Naive B cell (primary cell): Measurements from ENCODE around the gene FGF2. TPM values are rescaled to one million over a fixed set of nuclear protein-coding genes. Genes with fewer than 3 reads are reported as not detected.
"Not testable (repeated sequence)": the region's sequence is repeated elsewhere in the genome, so short reads cannot be mapped to it uniquely, and the experiment has no call there.

ENCODE experiments used
- ATAC-seq, 2 donors: fragments of 150-1000 bp; cut with Tn5 transposase; 2 replicates each; pipeline ENCODE4 v1.10.0; 2021; ENCODE audit warnings: low read depth in 2 of 2, mild to moderate bottlenecking in 2 of 2, moderate library complexity in 2 of 2
- DNase-seq: peaks from one replicate; pipeline ENCODE4 v3.0.0; 2022
- H3K27ac Mint-ChIP-seq, 6 donors: one replicate each; pipeline ENCODE4 v1.8.0; 2020 to 2022; ENCODE audit warnings: mild to moderate bottlenecking in 6 of 6, mixed read lengths in 6 of 6, moderate library complexity in 5 of 6, inconsistent platforms in 2 of 6
- H3K27me3 Mint-ChIP-seq, 3 donors: one replicate each; pipeline ENCODE4 v1.8.0; 2021 to 2022; ENCODE audit warnings: mixed read lengths in 3 of 3, mild to moderate bottlenecking in 1 of 3
- H3K36me3 Mint-ChIP-seq, 2 donors: one replicate each; pipeline ENCODE4 v1.8.0; 2020 to 2022; ENCODE audit warnings: mixed read lengths in 2 of 2, inconsistent platforms in 1 of 2, mild to moderate bottlenecking in 1 of 2
- H3K4me1 Mint-ChIP-seq, 3 donors: one replicate each; pipeline ENCODE4 v1.8.0; 2020 to 2022; ENCODE audit warnings: mixed read lengths in 3 of 3, inconsistent platforms in 1 of 3, mild to moderate bottlenecking in 1 of 3, moderate library complexity in 1 of 3
- H3K4me3 Mint-ChIP-seq, 8 donors: one replicate each; pipeline ENCODE4 v1.8.0; 2020 to 2022; ENCODE audit warnings: mild to moderate bottlenecking in 8 of 8, mixed read lengths in 8 of 8, moderate library complexity in 8 of 8, inconsistent platforms in 2 of 8
- H3K9me3 Mint-ChIP-seq, 7 donors: one replicate each; pipeline ENCODE4 v1.8.0; 2020 to 2022; ENCODE audit warnings: mixed read lengths in 7 of 7, mild to moderate bottlenecking in 5 of 7, inconsistent platforms in 2 of 7, moderate library complexity in 1 of 7
- polyA plus RNA-seq, 6 donors: library from polyadenylated mRNA; unstranded; fragments of 300-500 nt; fragmentation: Illumina TruSeq; gene quantifications; one replicate each; pipeline ENCODE4 v1.2.3, GENCODE V29; 2021; ENCODE audit warnings: low read depth in 6 of 6

FGF2 gene
- polyA plus RNA-seq, 6 donors from 2014 or later, result 0.06 to 0.17 (median 0.08) TPM; not detected in 3

GRCh38 chr4:122861172-122861943 lies 34.7 kb downstream of the FGF2 start:
- no peak for DNase-seq
- Mint-ChIP-seq H3K27ac (no peak overlapping the region), H3K9me3 (no peaks in the 10 kb centered on the region), H3K4me3 (no peak overlapping the region), H3K4me1 (no peaks in the 10 kb centered on the region), H3K36me3 (no peaks in the 10 kb centered on the region), H3K27me3 (peaks cover 15 to 31% (median 25%) of the 10 kb centered on the region in 3 donors)
- ATAC-seq, result no peak

GRCh38 chr4:122863639-122864038 lies 37.0 kb downstream of the FGF2 start:
- Mint-ChIP-seq H3K36me3 (no peaks in the 10 kb centered on the region), H3K4me1 (no peaks in the 10 kb centered on the region), H3K4me3 (no peak overlapping the region), H3K27me3 (peaks cover 15 to 31% (median 18%) of the 10 kb centered on the region in 3 donors), H3K9me3 (peaks cover 0 to 4% (median 2%) of the 10 kb centered on the region in 7 donors), H3K27ac (no peak overlapping the region)
- DNase-seq (no peak), ATAC-seq (no peak)

- Mint-ChIP-seq H3K27me3 (peaks cover 19 to 22% (median 22%) of the 10 kb centered on the region in 3 donors), H3K27ac (no peak overlapping the region), H3K4me1 (no peaks in the 10 kb centered on the region), H3K4me3 (no peak overlapping the region), H3K9me3 (peaks cover 0 to 17% (median 3%) of the 10 kb centered on the region in 7 donors), H3K36me3 (peaks cover 0 to 2% of the 10 kb centered on the region in 2 donors)
- ATAC-seq (no peak), DNase-seq (no peak)
Observed at GRCh38 chr4:122865425-122865824, 38.8 kb downstream of the FGF2 start.

GRCh38 chr4:122868235-122868634 lies 41.6 kb downstream of the FGF2 start:
- H3K9me3 Mint-ChIP-seq, result peaks cover 3 to 24% (median 7%) of the 10 kb centered on the region in 7 donors
- not testable (repeated sequence) for ATAC-seq, DNase-seq, H3K4me1 Mint-ChIP-seq, H3K4me3 Mint-ChIP-seq
- H3K27ac Mint-ChIP-seq, result peak overlapping the region in 1 of 6 donors; percentile 55
- peaks cover 9 to 11% of the 10 kb centered on the region in 2 donors for H3K36me3 Mint-ChIP-seq
- H3K27me3 Mint-ChIP-seq, result peaks cover 22 to 32% (median 31%) of the 10 kb centered on the region in 3 donors

- no peak for DNase-seq
- no peak overlapping the region for H3K27ac Mint-ChIP-seq
- no peaks in the 10 kb centered on the region for H3K4me1 Mint-ChIP-seq
- H3K9me3 Mint-ChIP-seq, result peaks cover 1 to 24% (median 7%) of the 10 kb centered on the region in 7 donors
- peaks cover 24 to 47% (median 38%) of the 10 kb centered on the region in 3 donors for H3K27me3 Mint-ChIP-seq
- no peak for ATAC-seq
- H3K4me3 Mint-ChIP-seq, result no peak overlapping the region
- H3K36me3 Mint-ChIP-seq, result peaks cover 9 to 11% of the 10 kb centered on the region in 2 donors
Observed at GRCh38 chr4:122873146-122873545, 46.5 kb downstream of the FGF2 start.

- ATAC-seq (no peak), DNase-seq (no peak)
- Mint-ChIP-seq H3K27me3 (peaks cover 24 to 53% (median 46%) of the 10 kb centered on the region in 3 donors), H3K4me3 (no peak overlapping the region), H3K4me1 (no peaks in the 10 kb centered on the region), H3K27ac (no peak overlapping the region), H3K36me3 (peaks cover 9 to 11% of the 10 kb centered on the region in 2 donors), H3K9me3 (peaks cover 1 to 21% (median 6%) of the 10 kb centered on the region in 7 donors)
Observed at GRCh38 chr4:122873821-122874593, 47.4 kb downstream of the FGF2 start.

- ATAC-seq (no peak), DNase-seq (no peak)
- H3K27me3 Mint-ChIP-seq, result peaks cover 32 to 45% (median 36%) of the 10 kb centered on the region in 3 donors
- no peaks in the 10 kb centered on the region for H3K4me1 Mint-ChIP-seq
- no peak overlapping the region for H3K27ac Mint-ChIP-seq
- H3K36me3 Mint-ChIP-seq, result peaks cover 2 to 12% of the 10 kb centered on the region in 2 donors
- no peak overlapping the region for H3K4me3 Mint-ChIP-seq
- peaks cover 4 to 23% (median 13%) of the 10 kb centered on the region in 7 donors for H3K9me3 Mint-ChIP-seq
Observed at GRCh38 chr4:122875949-122876348, 49.3 kb downstream of the FGF2 start.

GRCh38 chr4:122876456-122876855 lies 49.8 kb downstream of the FGF2 start:
- Mint-ChIP-seq H3K27ac (no peak overlapping the region), H3K27me3 (peaks cover 32 to 44% (median 34%) of the 10 kb centered on the region in 3 donors), H3K4me3 (no peak overlapping the region), H3K4me1 (no peaks in the 10 kb centered on the region), H3K9me3 (peaks cover 9 to 26% (median 16%) of the 10 kb centered on the region in 7 donors), H3K36me3 (peaks cover 4 to 16% of the 10 kb centered on the region in 2 donors)
- DNase-seq (no peak), ATAC-seq (no peak)

- H3K36me3 Mint-ChIP-seq, result peaks cover 6 to 11% of the 10 kb centered on the region in 2 donors
- no peaks in the 10 kb centered on the region for H3K4me1 Mint-ChIP-seq
- no peak overlapping the region for H3K27ac Mint-ChIP-seq
Observed at GRCh38 chr4:122879001-122879400, 52.4 kb downstream of the FGF2 start.

GRCh38 chr4:122882857-122883735 lies 56.5 kb downstream of the FGF2 start:
- DNase-seq (no peak), ATAC-seq (no peak)
- Mint-ChIP-seq H3K36me3 (peaks cover 6 to 11% of the 10 kb centered on the region in 2 donors), H3K4me1 (no peaks in the 10 kb centered on the region), H3K4me3 (no peak overlapping the region), H3K27ac (no peak overlapping the region), H3K27me3 (peaks cover 7 to 17% (median 15%) of the 10 kb centered on the region in 3 donors), H3K9me3 (peaks cover 7 to 33% (median 17%) of the 10 kb centered on the region in 7 donors)

More at GRCh38 chr4:122879001-122879400, 52.4 kb downstream of the FGF2 start:
- Mint-ChIP-seq H3K27me3 (peaks cover 13 to 29% (median 22%) of the 10 kb centered on the region in 3 donors), H3K9me3 (peaks cover 7 to 33% (median 17%) of the 10 kb centered on the region in 7 donors), H3K4me3 (no peak overlapping the region)
- ATAC-seq, result no peak
- DNase-seq, result no peak

GRCh38 chr4:122884499-122884898 lies 57.9 kb downstream of the FGF2 start:
- ATAC-seq, result no peak
- peaks cover 6 to 11% of the 10 kb centered on the region in 2 donors for H3K36me3 Mint-ChIP-seq

GRCh38 chr4:122889726-122890125 lies 63.1 kb downstream of the FGF2 start:
- Mint-ChIP-seq H3K27ac (peak overlapping the region in 1 of 6 donors; percentile 44), H3K4me3 (no peak overlapping the region), H3K27me3 (no peaks in the 10 kb centered on the region), H3K4me1 (no peaks in the 10 kb centered on the region), H3K9me3 (no peaks in the 10 kb centered on the region), H3K36me3 (no peaks in the 10 kb centered on the region)
- ATAC-seq, result no peak
- DNase-seq, result no peak

More at GRCh38 chr4:122884499-122884898, 57.9 kb downstream of the FGF2 start:
- Mint-ChIP-seq H3K9me3 (peaks cover 7 to 22% (median 16%) of the 10 kb centered on the region in 7 donors), H3K27me3 (peaks cover 4 to 11% (median 7%) of the 10 kb centered on the region in 3 donors), H3K4me3 (no peak overlapping the region), H3K4me1 (no peaks in the 10 kb centered on the region), H3K27ac (no peak overlapping the region)
- DNase-seq, result no peak
